Left ventricle myocardium inferior (tissue), 1 donor: ENCODE measurements around the gene CSDE1. TPM values are rescaled to one million over a fixed set of nuclear protein-coding genes. Genes with fewer than 3 reads are reported as not detected.
A peak's percentile ranks its signal among the peaks of the same experiment; 100 is the strongest.

Experiments used
- DNase-seq: peaks from one replicate; pipeline ENCODE4 v3.0.0-alpha.2; 2020
- H3K27ac ChIP-seq: fragments of 200-600 bp; replicated peaks from 2 replicates; pipeline ENCODE4 v1.8.0; 2021
- H3K27me3 ChIP-seq: fragments of 200-600 bp; 2 replicates; pipeline ENCODE4 v1.8.0; 2021; ENCODE audit warnings: low read depth
- H3K36me3 ChIP-seq: fragments of 200-600 bp; 2 replicates; pipeline ENCODE4 v1.8.0; 2021
- H3K4me1 ChIP-seq: fragments of 200-600 bp; 2 replicates; pipeline ENCODE4 v1.8.0; 2021
- H3K4me3 ChIP-seq: fragments of 200-600 bp; 2 replicates; pipeline ENCODE4 v1.8.0; 2021; ENCODE audit warnings: mild to moderate bottlenecking, moderate library complexity
- H3K9me3 ChIP-seq: fragments of 200-600 bp; replicated peaks from 2 replicates; pipeline ENCODE4 v1.8.0; 2021
- CTCF ChIP-seq: fragments of 200-600 bp; IDR thresholded peaks from 2 replicates; pipeline ENCODE4 v1.8.0; 2021; ENCODE audit warnings: antibody characterized with exemption, mild to moderate bottlenecking, borderline replicate concordance
- intact Hi-C: fragments of 100-400 bp; cut with micrococcal nuclease; formaldehyde crosslinking; loops from one replicate; pipeline ENCODE4 v1.11.0; 2022
- total RNA-seq: library from RNA; stranded (reverse); fragmentation: NEBNext Ultra II Directional; extraction: Animal tissue kit (Norgen Biotek cat#: 25700); gene quantifications from one replicate; pipeline ENCODE4 v1.2.1, GENCODE V29; 2021
- donor health status: DM: no; HTN: yes; CAD: no; lungs with severe emphysema.

CSDE1 gene
- total RNA-seq, 1 donor from 2014 or later: 910 TPM

DNA sequence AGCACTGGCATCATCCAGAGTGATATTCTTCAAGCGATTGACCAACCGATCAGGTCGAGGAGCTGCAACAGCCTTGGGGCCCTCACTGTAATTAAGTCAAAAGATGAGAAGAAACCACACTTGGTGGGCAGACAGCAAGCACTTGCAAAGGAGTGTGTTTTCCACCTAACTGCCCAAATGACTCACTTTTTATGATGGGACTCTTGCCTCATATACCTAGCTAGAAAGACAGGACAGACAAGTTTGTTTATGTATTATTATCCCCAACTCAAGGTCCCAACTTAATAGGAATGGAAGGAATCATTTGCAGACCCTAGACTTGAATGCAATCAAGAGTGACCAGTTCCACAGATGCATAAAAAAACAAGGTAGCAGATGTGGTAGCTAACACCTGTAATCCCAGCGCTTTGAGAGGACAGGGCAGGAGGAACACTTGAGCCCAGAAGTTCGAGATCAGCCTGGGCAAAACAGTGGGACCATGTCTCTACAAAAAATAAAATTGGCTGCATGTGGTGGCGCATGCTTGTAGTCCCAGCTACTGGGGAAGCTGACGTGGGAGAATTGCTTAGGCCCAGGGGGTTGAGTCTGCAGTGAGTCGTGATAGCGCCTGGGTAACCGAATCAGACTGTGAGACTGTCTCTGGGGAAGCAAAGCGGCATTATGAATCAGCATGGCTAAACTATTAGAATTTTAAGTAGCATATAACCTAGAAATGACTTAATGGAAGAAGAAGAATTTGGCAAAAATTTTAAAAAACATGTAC lies 38.9 kb downstream of the CSDE1 start:
- TF ChIP-seq CTCF: no peak
- intact Hi-C loops: loop anchor here (5.0 kb wide), 1 partner anchor 38 kb away; the partner anchor contains the start of gene CSDE1
- Histone ChIP-seq H3K9me3 (no peaks in the 10 kb centered on the region), H3K27me3 (no peaks in the 10 kb centered on the region), H3K4me3 (no peak overlapping the region), H3K36me3 (peaks cover 73% of the 10 kb centered on the region), H3K27ac (no peak overlapping the region), H3K4me1 (peaks cover 42% of the 10 kb centered on the region)
- no peak for DNase-seq

- intact Hi-C loops: loop anchor here (5.0 kb wide), 1 partner anchor 41 kb away; the partner anchor contains the start of gene CSDE1
- peak; percentile 95 for DNase-seq
- peak within 1 kb of the TSS; percentile 94 for H3K27ac ChIP-seq
- no peaks in the 10 kb centered on the region for H3K27me3 ChIP-seq
- no peak for TF ChIP-seq CTCF
- H3K9me3 ChIP-seq: no peaks in the 10 kb centered on the region
- H3K4me3 ChIP-seq: peak within 1 kb of the TSS; percentile 94
- H3K36me3 ChIP-seq: peaks cover 73% of the 10 kb centered on the region
- H3K4me1 ChIP-seq: peaks cover 42% of the 10 kb centered on the region
Observed at GRCh38 chr1:114716304-114717170, 41.2 kb downstream of the CSDE1 start, which contains the start of gene NRAS. Gene NRAS, minus strand, starts transcription at chr1:114716771. Its CDS starts 611 bp downstream, at chr1:114716160.

- H3K4me3 ChIP-seq: peak overlapping the region; percentile 94
- no peak for TF ChIP-seq CTCF
- intact Hi-C loops: loop anchor here (5.0 kb wide), 1 partner anchor 41 kb away; the partner anchor contains the start of gene CSDE1
- no peaks in the 10 kb centered on the region for H3K9me3 ChIP-seq
- no peaks in the 10 kb centered on the region for H3K27me3 ChIP-seq
- DNase-seq: no peak
- H3K27ac ChIP-seq: peak overlapping the region; percentile 94
- peaks cover 73% of the 10 kb centered on the region for H3K36me3 ChIP-seq
- peaks cover 42% of the 10 kb centered on the region for H3K4me1 ChIP-seq
Observed at GRCh38 chr1:114715952-114716303, 41.9 kb downstream of the CSDE1 start.

DNA sequence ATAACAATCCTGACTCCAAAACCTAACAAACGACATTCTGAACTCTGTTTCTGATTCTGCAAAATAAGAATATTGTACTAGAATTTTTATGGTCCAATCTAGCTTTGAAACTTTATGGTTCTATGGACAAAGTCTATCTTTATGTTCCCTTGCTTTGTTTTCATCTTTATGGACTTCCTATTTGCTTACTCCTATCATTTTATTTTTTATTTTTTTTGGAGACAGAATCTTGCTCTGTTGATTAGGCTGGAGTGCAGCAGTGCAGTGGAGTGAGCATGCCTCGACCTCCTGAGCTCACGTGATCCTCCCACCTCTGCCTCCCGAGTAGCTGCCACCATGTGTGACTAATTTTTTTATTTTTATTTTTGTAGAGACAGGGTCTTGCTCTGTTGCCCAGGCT lies 44.8 kb downstream of the CSDE1 start:
- H3K27me3 ChIP-seq: no peaks in the 10 kb centered on the region
- no peak overlapping the region for H3K4me3 ChIP-seq
- H3K9me3 ChIP-seq: no peaks in the 10 kb centered on the region
- intact Hi-C loops: no loop called here
- DNase-seq: no peak
- no peak overlapping the region for H3K27ac ChIP-seq
- TF ChIP-seq CTCF: no peak
- peaks cover 42% of the 10 kb centered on the region for H3K4me1 ChIP-seq
- H3K36me3 ChIP-seq: peaks cover 69% of the 10 kb centered on the region

GRCh38 chr1:114710360-114710759 lies 47.4 kb downstream of the CSDE1 start:
- Histone ChIP-seq H3K4me3 (no peak overlapping the region), H3K36me3 (peaks cover 85% of the 10 kb centered on the region), H3K27me3 (no peaks in the 10 kb centered on the region), H3K4me1 (peaks cover 24% of the 10 kb centered on the region), H3K27ac (no peak overlapping the region), H3K9me3 (no peaks in the 10 kb centered on the region)
- TF ChIP-seq CTCF: no peak
- DNase-seq: no peak
- intact Hi-C loops: no loop called here
